ENCODE results near the gene SLC27A5. TPM values are rescaled to one million over a fixed set of nuclear protein-coding genes. Genes with fewer than 3 reads are reported as not detected.
A peak's percentile ranks its signal among the peaks of the same experiment; 100 is the strongest.

Gene SLC27A5, protein sequence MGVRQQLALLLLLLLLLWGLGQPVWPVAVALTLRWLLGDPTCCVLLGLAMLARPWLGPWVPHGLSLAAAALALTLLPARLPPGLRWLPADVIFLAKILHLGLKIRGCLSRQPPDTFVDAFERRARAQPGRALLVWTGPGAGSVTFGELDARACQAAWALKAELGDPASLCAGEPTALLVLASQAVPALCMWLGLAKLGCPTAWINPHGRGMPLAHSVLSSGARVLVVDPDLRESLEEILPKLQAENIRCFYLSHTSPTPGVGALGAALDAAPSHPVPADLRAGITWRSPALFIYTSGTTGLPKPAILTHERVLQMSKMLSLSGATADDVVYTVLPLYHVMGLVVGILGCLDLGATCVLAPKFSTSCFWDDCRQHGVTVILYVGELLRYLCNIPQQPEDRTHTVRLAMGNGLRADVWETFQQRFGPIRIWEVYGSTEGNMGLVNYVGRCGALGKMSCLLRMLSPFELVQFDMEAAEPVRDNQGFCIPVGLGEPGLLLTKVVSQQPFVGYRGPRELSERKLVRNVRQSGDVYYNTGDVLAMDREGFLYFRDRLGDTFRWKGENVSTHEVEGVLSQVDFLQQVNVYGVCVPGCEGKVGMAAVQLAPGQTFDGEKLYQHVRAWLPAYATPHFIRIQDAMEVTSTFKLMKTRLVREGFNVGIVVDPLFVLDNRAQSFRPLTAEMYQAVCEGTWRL
- total RNA-seq (2014; rRNA removed; shearing (Covaris generic); ENCODE audit: low replicate concordance): 4.9 and 10.8 TPM in 2 replicates

DNA sequence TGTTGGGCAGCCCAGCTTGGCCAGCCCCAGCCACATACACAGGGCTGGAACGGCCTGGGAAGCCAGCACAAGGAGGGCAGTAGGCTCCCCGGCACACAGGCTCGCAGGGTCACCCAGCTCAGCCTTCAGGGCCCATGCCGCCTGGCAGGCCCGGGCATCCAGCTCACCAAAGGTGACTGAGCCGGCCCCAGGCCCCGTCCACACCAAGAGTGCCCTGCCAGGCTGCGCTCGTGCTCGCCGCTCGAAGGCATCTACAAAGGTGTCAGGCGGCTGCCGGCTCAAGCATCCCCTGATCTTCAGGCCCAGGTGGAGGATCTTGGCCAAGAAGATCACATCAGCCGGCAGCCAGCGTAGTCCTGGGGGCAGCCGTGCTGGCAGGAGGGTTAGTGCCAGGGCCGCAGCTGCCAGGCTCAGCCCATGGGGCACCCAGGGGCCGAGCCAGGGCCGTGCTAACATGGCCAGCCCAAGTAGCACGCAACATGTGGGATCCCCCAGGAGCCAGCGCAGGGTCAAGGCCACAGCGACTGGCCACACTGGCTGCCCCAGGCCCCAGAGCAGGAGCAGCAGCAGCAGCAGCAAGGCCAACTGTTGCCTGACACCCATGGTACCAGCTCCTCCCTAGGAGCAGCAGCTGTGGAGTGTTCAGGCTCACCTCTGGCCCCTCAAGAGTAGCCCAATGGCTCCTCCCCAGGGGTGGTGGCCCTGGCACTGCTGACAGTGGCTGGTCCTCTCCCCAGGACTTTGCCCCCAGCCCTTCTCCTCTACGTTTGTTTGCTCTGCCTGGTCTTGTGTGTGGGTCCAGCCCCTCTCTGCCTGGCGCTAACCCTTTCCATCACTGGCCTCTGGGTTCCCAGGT is at the start of gene SLC27A5:
SLC27A5 (minus strand) TSS at position 640 of the 856 bp plus-strand sequence; CDS start at position 603, 37 bp downstream.
- DNase-seq (ENCODE audit: low read depth): no peak
- in situ Hi-C loops (cut with HindIII; ENCODE audit: low pct_unique_long_range_greater_than_20kb, low sequenced_read_pairs): no loop called here

DNA sequence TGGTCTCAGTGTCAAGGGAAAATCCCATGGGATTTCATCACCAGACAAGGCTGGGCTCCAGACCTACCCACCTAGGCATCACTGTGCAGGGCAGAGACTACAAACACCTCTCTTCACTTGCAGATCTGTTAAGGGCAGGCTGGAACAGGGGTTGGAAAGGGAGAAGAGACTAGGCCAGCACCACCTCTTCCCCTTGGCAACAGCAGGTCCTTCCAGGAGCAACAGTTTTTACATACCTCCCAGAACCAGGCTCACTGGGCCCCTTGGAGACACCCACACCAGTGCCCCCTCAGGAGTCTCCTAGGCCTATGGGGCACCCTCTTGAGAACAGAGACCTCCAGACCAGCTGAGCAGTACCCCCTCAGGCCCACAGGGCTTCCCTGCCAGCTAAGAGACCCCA is 49.1 kb upstream of the SLC27A5 start:
- no peak for DNase-seq (ENCODE audit: low read depth)
- in situ Hi-C loops (cut with HindIII; ENCODE audit: low pct_unique_long_range_greater_than_20kb, low sequenced_read_pairs): no loop called here

DNA sequence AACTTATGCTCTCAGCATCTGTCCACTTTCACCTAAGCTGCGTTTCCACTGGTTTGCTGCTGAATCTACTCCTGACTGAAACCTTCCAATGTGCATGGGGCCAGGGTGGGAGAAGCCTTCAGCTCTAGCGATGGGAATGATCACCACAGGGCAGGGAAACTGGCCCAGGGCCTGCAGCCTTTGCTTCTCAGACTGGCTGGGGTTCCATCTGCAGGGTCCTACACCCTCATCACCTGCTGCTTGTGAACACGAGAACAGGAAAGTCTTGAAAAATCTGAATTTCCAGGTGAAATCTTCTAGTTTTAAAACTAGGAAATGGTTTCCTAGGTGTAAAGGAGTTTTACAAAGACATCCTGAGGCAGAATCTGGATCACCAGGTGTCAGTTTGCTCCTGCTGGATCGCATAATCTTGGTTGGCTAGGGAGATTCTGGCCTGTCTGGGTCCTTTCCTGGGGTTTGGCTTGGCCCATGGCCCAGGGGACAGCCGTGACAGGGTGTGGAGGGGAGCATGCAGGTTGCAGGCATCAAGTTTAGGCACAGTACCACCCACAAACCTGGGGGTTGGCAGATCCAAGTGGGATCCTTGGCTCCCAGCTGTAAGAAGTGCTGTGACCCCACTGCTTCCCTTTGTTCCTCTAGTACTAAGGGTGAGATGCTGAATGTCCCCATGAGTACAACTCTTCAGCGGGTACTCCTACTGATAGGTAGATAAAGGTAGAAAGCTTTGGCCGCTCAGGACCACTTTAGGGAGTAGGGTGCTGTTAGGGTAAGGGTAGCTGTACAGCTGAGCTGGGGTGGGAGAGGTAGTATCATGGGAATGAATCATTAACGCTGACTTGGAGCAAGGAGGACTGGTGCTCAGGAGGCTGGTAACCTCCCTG is 48.5 kb upstream of the SLC27A5 start:
- in situ Hi-C loops (cut with HindIII; ENCODE audit: low pct_unique_long_range_greater_than_20kb, low sequenced_read_pairs): no loop called here
- no peak for DNase-seq (ENCODE audit: low read depth)

DNA sequence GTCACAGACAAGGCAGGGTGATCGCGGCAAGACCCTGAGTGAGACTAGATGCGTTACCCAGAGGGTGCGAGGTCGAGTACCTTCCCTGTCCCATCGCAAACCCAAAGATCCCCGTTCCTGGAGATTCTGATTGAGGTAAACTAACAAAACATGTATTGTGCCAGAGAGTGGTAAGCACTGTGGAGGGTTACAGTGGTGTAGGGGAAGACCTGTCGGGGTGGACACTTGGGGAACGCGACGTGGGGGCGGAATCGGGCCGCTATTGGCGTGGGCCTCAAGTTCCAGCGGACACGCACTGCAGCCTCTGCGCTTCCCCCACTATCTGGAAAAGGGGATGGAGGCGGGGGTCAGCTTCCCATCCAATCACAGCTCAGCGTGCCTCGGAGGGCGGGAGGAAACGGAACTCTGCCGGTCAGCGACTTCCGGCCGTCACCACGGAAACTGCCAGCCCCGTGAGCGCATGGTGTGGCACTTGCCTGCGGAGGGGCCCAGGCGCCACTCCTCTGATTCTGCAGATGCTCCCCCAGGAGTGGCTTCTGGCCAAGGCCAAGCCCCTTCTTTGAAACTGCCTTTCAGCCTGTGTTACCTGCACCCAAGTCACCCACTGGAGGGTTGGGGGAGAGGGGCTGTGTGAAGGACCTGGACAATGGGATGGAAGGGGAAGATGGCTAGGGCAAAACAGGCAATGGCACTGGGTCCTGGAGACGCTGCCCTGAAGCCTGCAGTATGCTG is 47.6 kb upstream of the SLC27A5 start:
- DNase-seq (ENCODE audit: low read depth): peak; percentile 96

DNA sequence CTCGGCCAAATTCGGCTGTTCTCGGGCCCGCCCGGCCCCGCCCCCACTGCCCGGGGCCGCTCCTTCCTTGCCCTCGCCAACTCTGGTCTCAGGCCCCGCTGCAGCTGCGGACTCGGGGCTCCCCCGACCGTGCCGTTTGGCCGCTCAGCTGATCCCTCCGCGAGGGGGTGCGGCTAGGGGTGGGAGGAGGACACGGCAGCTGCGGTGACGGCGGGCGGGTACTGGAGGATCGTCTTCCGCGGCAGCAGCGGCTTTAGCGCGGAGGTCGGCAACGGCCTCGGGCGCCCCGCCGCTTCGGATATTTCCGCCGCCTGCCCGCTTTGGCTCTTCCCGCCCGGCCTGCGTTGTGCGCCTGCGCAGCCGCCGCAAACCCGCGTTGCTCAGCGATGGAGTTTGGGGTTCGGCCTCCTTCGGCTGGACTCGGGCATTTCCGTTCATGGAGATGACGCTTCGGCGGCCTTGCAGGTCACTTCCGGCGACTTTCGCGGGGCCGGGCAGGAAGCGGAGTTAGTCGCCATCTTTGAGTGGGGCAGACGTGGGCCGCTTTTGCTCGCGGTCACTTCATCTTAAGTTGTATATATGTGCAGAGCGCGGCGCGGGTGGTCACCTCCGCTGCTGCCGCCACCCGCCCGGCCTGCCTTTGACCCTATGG is 47.0 kb upstream of the SLC27A5 start:
- in situ Hi-C loops (cut with HindIII; ENCODE audit: low pct_unique_long_range_greater_than_20kb, low sequenced_read_pairs): no loop called here

More for the DNA sequence above, 47.6 kb upstream of the SLC27A5 start:
- in situ Hi-C loops (cut with HindIII; ENCODE audit: low pct_unique_long_range_greater_than_20kb, low sequenced_read_pairs): no loop called here

DNA sequence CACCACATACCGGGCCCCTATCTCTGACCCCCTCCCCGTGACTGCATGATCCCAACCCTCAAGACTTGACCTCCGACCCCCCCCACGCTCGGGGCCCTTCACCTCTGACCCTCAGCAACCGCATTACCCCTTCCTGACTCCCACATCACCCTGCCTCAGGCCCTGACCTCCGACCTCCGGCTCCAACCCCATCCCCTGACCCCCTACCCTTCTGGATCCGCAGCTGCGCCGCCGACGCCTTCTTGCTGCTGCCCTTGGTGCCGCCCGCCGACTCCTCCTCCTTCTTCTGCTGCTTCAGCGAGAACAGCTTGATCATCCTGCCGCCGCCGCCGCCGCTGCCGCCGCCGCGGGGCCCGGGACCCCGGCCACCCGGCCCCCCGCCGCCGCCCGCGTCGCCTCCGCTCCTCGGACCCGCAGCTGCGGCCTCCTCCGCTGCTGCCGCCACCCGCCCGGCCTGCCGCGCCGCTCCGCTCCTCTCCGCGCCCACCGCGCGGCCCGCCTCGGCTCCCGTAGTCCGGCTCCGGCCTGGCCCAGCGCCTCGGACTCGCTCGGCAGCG is 46.4 kb upstream of the SLC27A5 start, which contains the start of gene UBE2M:
UBE2M (minus strand) TSS at position 546 of the 557 bp plus-strand sequence; CDS start at position 316, 230 bp downstream.
- no peak for DNase-seq (ENCODE audit: low read depth)
- in situ Hi-C loops (cut with HindIII; ENCODE audit: low pct_unique_long_range_greater_than_20kb, low sequenced_read_pairs): no loop called here

More for the DNA sequence above, 47.0 kb upstream of the SLC27A5 start:
- peak; percentile 99 for DNase-seq (ENCODE audit: low read depth)

DNA sequence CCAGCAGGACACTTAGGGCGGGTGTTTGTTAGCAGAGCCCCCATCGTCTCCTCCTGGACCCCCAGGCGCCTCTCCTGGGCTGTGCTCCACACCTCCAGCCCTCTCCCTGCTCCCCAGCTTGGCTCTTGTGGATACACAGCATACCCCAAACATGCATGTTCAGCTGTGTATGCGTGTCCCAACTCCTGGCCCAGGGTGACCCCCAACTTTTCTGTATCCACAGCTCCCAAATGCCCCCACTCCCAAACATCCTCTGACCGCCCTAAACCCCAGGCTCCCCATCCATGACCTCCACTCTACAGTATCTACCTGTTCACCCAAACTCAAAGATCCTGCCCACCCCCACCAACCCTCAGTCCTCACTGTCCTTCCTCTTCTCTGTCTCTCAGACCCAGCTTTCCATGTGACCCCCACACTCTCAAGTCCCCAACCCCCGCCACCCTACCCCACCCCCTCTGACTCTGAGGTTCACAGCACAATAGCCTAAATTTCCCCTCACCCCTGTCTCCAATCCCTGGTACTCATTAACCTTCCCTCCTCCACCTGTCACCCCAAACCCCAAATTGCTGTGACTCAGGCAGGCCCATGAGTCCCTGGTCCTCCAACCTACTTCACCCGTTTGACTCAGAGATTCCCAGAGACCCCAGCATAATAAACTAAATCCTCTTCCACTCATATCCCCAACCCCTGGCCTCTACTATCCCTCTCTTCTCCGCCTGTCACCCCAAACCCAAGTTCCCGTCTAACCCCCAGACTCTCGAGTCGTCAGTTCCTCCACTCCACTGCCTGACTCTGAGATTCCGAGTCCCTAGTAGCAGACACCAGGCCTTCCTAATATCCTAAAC is 45.7 kb upstream of the SLC27A5 start:
- in situ Hi-C loops (cut with HindIII; ENCODE audit: low pct_unique_long_range_greater_than_20kb, low sequenced_read_pairs): no loop called here
- DNase-seq (ENCODE audit: low read depth): no peak

DNA sequence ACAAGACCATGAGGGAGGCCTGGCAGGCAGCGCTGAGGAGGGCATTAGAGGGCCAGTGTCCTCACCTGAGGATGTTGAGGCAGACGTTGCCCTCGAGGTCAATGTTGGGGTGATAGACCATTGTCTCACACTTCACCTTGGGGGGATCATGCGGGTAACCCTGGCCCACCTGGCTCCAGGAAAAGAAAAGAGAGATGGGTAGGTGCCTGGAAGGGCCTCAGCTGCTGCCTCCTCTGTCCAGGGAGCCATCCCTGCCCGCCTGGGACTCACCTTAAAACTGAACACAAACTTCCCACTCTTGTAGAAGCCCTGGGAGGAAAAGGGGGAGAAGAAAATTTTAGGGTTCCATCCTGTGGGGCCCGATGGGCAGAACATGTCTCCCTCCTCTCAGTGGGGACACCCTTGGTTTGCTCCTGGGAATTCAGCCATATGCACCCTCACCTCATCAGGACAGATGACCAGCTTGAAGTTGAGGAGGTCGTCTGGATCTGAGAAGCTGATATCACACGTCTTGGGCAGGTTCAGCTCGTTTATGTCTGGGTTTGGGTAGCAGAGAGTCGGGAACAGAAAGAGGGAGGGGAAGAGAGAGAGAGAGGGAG is 44.9 kb upstream of the SLC27A5 start:
- DNase-seq (ENCODE audit: low read depth): no peak
- in situ Hi-C loops (cut with HindIII; ENCODE audit: low pct_unique_long_range_greater_than_20kb, low sequenced_read_pairs): no loop called here

DNA sequence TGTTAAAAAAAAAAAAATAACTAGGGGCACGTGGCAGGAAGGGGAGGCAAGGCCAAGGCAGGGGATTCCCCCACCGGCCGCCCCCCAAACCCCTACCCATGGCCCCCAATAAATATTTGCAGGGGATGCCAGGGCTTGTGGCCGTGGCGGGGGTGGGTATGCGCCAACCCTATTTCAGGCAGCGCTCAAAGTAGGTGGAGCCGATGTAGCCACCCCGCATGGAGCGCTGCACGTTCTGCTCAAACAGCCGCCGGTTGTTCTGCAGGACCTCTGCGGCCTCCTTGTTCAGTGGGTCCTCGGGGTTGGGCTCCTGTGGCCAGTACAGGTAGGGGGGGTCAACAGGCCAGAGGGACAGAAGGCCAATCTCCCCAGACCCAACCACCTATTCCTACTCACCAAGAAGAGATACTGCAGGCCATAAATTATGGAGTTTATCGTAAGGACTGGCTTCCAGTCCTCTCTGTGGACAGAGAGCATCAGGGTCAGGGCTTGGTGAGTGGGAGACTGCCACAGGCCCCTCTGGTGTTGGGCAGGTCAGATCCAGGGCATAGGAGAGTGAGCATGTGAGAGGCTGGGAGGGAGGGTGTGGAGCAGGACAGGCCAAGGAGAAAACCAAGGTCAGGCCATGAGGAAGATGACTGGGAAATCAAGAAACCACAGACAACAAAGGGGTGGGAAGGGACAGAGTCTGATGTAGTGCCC is 44.3 kb upstream of the SLC27A5 start:
- in situ Hi-C loops (cut with HindIII; ENCODE audit: low pct_unique_long_range_greater_than_20kb, low sequenced_read_pairs): no loop called here
- no peak for DNase-seq (ENCODE audit: low read depth)

DNA sequence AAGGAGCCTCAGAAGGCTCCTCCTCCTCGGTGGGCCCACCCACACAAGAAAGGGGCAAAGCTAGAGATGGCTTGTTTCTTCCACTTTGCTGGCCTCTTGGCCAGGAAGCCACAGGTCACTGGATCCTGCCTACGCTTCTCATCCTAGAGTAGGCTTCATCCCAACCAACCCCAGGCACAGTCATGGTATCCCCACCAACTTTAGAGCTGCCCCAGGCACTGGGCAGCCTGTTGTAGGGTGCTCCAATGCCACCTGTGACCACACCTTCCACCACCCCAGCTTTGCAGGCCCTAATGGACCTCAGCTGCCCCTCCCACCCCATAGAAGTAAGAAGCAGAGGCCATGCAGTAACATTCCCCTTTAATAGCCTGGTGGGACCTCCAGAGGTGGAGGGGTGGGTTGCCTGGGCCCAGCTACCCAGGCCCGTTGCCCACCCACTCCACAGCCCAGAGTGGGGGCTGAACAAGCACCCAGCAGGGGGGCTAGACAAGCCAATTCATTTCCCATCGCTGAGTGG is 43.6 kb upstream of the SLC27A5 start:
- in situ Hi-C loops (cut with HindIII; ENCODE audit: low pct_unique_long_range_greater_than_20kb, low sequenced_read_pairs): no loop called here
- no peak for DNase-seq (ENCODE audit: low read depth)

DNA sequence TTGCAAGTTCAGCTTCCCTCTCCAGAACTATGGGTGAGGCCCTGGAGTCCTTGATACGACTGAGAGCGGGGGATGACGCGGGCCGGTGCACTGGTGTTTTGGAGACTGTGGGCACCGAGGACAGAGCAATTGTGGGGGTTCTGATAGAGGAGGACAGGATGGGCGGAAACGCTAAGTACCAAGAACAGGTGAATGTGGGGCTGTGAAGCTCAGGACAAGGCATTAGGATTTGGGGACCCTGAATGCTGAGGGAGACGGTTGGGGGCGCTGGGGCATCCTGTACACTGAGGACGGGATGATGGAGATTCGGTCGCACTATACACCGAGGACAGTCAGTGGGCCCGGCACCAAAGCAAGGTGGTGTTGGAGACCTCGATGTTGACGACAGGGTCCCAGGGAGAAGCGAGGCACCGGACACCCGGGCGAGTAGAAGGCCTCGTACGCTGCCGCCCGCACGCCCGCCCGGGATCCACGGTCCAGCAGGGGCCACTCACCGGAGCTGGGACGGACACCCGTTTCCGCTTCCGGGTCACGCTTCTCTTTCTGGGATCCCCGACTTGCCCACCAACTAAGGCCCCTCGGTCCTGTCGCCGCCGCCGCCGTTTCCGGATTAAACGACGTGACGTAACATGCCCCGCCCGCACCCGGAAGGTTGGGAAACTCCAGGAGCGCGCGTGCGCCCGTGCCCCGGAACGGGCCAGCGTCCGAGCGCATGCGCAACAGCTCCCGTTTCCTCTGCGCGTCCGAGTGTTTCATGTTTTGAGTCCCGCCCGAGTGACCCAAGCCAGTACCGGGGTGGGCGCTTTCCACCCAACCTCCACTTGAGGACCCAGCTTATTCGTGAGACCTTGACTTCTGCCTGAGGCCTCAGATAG is 42.9 kb upstream of the SLC27A5 start, which contains the start of gene CHMP2A:
CHMP2A (minus strand) TSS at position 612 of the 875 bp plus-strand sequence. CDS start 893 bp downstream, outside the sequence.
- peak; percentile 95 for DNase-seq (ENCODE audit: low read depth)
- in situ Hi-C loops (cut with HindIII; ENCODE audit: low pct_unique_long_range_greater_than_20kb, low sequenced_read_pairs): no loop called here

DNA sequence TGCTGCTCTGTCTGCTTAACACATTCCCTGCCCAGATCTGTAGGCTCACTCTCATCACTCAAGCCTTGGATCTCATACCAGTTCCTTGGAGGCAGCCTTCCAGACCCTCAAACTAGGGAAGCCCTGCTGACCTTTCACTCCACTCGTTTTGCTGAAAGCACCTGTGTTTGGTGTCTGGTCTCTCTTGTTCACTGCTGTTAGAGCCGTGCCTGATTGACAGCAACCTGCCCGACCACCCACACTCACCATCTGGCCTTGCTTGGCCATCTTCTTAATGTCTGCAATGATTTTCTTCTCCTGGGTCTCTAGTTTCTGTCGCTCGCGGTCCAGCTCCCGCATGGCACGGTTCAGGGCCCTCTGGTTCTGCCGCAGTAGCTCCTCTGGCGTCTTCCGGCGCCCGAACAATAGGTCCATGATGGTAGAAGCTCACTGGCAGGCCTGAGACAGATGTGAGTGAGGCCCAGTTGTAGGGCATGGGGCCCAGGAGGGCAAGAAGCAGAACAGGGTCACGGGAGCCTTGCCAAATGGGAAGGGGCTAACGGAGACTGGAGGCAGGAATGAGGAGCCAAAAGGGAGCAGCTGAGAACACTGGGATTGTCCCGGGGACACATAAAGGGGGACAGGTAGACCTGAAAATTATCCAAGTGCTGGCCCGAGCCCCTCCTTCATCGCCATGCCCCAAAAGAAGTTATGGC is 42.2 kb upstream of the SLC27A5 start:
- in situ Hi-C loops (cut with HindIII; ENCODE audit: low pct_unique_long_range_greater_than_20kb, low sequenced_read_pairs): no loop called here
- no peak for DNase-seq (ENCODE audit: low read depth)

DNA sequence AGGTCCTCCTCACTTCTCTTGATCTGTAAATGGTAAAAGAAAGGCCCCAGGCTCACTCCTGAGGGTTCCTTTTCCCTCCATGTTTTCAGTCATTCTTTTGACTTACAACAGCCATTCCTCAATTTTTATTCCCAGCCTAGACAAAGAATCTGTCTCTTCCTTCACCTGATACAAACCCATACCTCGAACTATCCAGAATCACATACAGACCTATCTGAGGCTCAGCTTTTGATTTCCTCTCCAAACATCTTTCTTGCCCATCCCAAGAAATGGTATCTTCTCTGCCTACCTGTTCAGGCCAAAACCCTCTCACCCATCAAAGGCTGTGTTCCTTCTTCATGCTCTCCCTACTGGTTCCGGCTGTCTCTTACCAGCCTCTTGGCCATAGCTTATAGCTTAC is 40.9 kb upstream of the SLC27A5 start:
- in situ Hi-C loops (cut with HindIII; ENCODE audit: low pct_unique_long_range_greater_than_20kb, low sequenced_read_pairs): no loop called here
- DNase-seq (ENCODE audit: low read depth): no peak
